Measurements from ENCODE around the gene GPRIN1.
A peak's percentile ranks its signal among the peaks of the same experiment; 100 is the strongest.

GPRIN1 gene

GRCh38 chr5:176627582-176627981, 17.6 kb upstream of the GPRIN1 start:
- no peaks in the 10 kb centered on the region for H3K79me2 ChIP-seq (ENCODE audit: control insufficient read depth, low read length)
- H3K4me2 ChIP-seq (ENCODE audit: low read length) = peak overlapping the region; percentile 49
- H3K36me3 ChIP-seq (ENCODE audit: control insufficient read depth, low read length) = no peaks in the 10 kb centered on the region
- H3K4me1 ChIP-seq (ENCODE audit: control insufficient read depth, low read length) = peaks cover 67% of the 10 kb centered on the region
- TF ChIP-seq CTCF (IDR thresholded peaks at IDR 0.05; ENCODE audit: low read depth, low read length, poor library complexity, severe bottlenecking) (no peak), EZH2phosphoT487 (IDR thresholded peaks at IDR 0.05; ENCODE audit: borderline replicate concordance, low read length) (no peak)
- no peak overlapping the region for H3K27ac ChIP-seq (ENCODE audit: low read depth, low read length)
- H3K4me3 ChIP-seq (ENCODE audit: low read length) = no peak overlapping the region
- H3K9me3 ChIP-seq (ENCODE audit: control insufficient read depth, insufficient read depth, low read length) = no peaks in the 10 kb centered on the region
- no peaks in the 10 kb centered on the region for H4K20me1 ChIP-seq (ENCODE audit: control insufficient read depth, insufficient read depth, low read depth, low read length)
- 0 out of 2 replicates have a peak, but pooled peaks cover 7% of the 10 kb centered on the region for H3F3A ChIP-seq (ENCODE audit: control insufficient read depth, insufficient read depth)
- no peaks in the 10 kb centered on the region for H3K9me2 ChIP-seq (replicated peaks; ENCODE audit: control insufficient read depth, low read length)
- H3K27me3 ChIP-seq (ENCODE audit: control insufficient read depth, low read length) = peaks cover 8% of the 10 kb centered on the region

- TF ChIP-seq CTCF (IDR thresholded peaks at IDR 0.05; ENCODE audit: low read depth, low read length, poor library complexity, severe bottlenecking) = no peak
- TF ChIP-seq EZH2phosphoT487 (IDR thresholded peaks at IDR 0.05; ENCODE audit: borderline replicate concordance, low read length) = no peak
- H3K27me3 ChIP-seq (ENCODE audit: control insufficient read depth, low read length) = peaks cover 8% of the 10 kb centered on the region
- no peaks in the 10 kb centered on the region for H3K36me3 ChIP-seq (ENCODE audit: control insufficient read depth, low read length)
- H3K4me1 ChIP-seq (ENCODE audit: control insufficient read depth, low read length) = peaks cover 61% of the 10 kb centered on the region
- H3K9me2 ChIP-seq (replicated peaks; ENCODE audit: control insufficient read depth, low read length) = no peaks in the 10 kb centered on the region
- no peak overlapping the region for H3K27ac ChIP-seq (ENCODE audit: low read depth, low read length)
- H3F3A ChIP-seq (ENCODE audit: control insufficient read depth, insufficient read depth) = 0 out of 2 replicates have a peak, but pooled peaks cover 6% of the 10 kb centered on the region
- peak overlapping the region; percentile 4; the same call in 1 of the 2 replicates for H3K4me3 ChIP-seq (ENCODE audit: low read length)
- no peaks in the 10 kb centered on the region for H3K79me2 ChIP-seq (ENCODE audit: control insufficient read depth, low read length)
- no peaks in the 10 kb centered on the region for H4K20me1 ChIP-seq (ENCODE audit: control insufficient read depth, insufficient read depth, low read depth, low read length)
- no peaks in the 10 kb centered on the region for H3K9me3 ChIP-seq (ENCODE audit: control insufficient read depth, insufficient read depth, low read length)
- H3K4me2 ChIP-seq (ENCODE audit: low read length) = peak overlapping the region; percentile 49
Measured at GRCh38 chr5:176626876-176627236, 16.9 kb upstream of the GPRIN1 start.

- TF ChIP-seq CTCF (IDR thresholded peaks at IDR 0.05; ENCODE audit: low read depth, low read length, poor library complexity, severe bottlenecking) (no peak), EZH2phosphoT487 (IDR thresholded peaks at IDR 0.05; ENCODE audit: borderline replicate concordance, low read length) (no peak)
Measured at GRCh38 chr5:176625966-176626875, 16.3 kb upstream of the GPRIN1 start.

More at GRCh38 chr5:176625966-176626875, 16.3 kb upstream of the GPRIN1 start:
- 0 out of 2 replicates have a peak, but pooled peaks cover 2% of the 10 kb centered on the region for H3F3A ChIP-seq (ENCODE audit: control insufficient read depth, insufficient read depth)
- H4K20me1 ChIP-seq (ENCODE audit: control insufficient read depth, insufficient read depth, low read depth, low read length) = no peaks in the 10 kb centered on the region
- H3K79me2 ChIP-seq (ENCODE audit: control insufficient read depth, low read length) = no peaks in the 10 kb centered on the region
- peaks cover 54% of the 10 kb centered on the region for H3K4me1 ChIP-seq (ENCODE audit: control insufficient read depth, low read length)
- no peaks in the 10 kb centered on the region for H3K9me3 ChIP-seq (ENCODE audit: control insufficient read depth, insufficient read depth, low read length)
- H3K27ac ChIP-seq (ENCODE audit: low read depth, low read length) = no peak overlapping the region
- no peaks in the 10 kb centered on the region for H3K9me2 ChIP-seq (replicated peaks; ENCODE audit: control insufficient read depth, low read length)
- peaks cover 8% of the 10 kb centered on the region for H3K27me3 ChIP-seq (ENCODE audit: control insufficient read depth, low read length)
- H3K36me3 ChIP-seq (ENCODE audit: control insufficient read depth, low read length) = no peaks in the 10 kb centered on the region
- peak overlapping the region; percentile 49; the same call in 1 of the 2 replicates for H3K4me2 ChIP-seq (ENCODE audit: low read length)
- H3K4me3 ChIP-seq (ENCODE audit: low read length) = no peak overlapping the region

Measured in DOHH2 (cell line).